Fibroblast of lung (primary cell): ENCODE measurements around the gene TMEM201.

Source experiments
- CTCF ChIP-seq, 2 donors: IDR thresholded peaks in 1 of 2; conservative IDR thresholded peaks in 1 of 2; 1 replicate in 1 of 2; 2 replicates in 1 of 2; pipeline ENCODE4 v1.5.1; 2011 to 2012; ENCODE audit warnings: low read length in 2 of 2, control low read depth in 1 of 2, inconsistent platforms in 1 of 2, low read depth in 1 of 2, mild to moderate bottlenecking in 1 of 2
- EZH2 ChIP-seq: IDR thresholded peaks from 2 replicates; pipeline ENCODE4 v1.5.1; 2012; ENCODE audit warnings: low read length, control low read depth, mild to moderate bottlenecking; ENCODE audit errors: missing control alignments

DNA sequence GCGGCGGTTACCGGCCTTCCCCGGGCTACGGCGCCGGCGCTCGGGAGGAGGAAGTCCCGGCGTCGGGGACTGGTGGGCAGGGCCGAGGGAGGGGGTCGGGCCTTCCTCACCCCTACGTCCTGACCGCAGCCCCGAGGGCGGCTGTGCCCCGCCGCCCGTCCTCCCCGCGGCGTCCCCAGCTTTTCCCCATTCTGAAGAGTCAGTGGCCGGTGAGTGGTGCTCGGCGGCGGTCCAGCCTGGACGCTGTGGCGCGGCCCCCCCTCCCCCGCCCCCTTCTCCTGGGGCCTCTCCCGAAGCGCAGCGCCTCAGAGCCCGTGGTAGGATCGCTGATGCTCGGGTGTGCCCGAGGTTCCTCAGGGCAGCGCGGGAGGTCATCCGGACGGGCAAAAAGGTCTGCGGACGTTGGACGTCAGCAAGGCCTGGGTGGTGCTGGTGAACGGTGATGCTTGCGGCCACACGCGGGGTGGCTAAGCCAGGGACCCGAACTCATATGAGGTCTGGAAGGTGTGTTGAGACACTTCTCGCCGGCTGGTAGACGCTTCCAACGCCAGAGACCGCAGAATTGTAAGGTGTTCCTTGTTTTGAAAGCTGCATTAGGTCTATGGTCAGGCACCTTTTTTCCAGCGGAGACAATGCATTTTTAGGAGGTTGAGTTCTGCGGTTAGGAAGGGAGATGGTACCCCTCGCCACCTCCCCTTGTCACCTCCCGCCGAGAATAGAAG is 48.7 kb upstream of the TMEM201 start:
- TF ChIP-seq CTCF (conservative IDR thresholded peaks at IDR 0.05 in 1 of 2, IDR thresholded peaks at IDR 0.05 in 1 of 2; ENCODE audit: low read depth in 1 of 2, low read length in 2 of 2) (no peak), EZH2 (no peak)
